SJCRH30 (cell line): ENCODE measurements around the gene ZSCAN21. TPM values are rescaled to one million over a fixed set of nuclear protein-coding genes. Genes with fewer than 3 reads are reported as not detected.
A peak's percentile ranks its signal among the peaks of the same experiment; 100 is the strongest.
"Not testable (repeated sequence)": the region's sequence is repeated elsewhere in the genome, so short reads cannot be mapped to it uniquely, and the experiment has no call there.

Experiments used
- DNase-seq, 2 experiments: peaks; one replicate each; pipeline ENCODE4 v3.0.0-alpha.2; 2015 to 2020
- H3K27ac ChIP-seq: fragments of 250-450 bp; sonication (Bioruptor Pico); 2 replicates; pipeline ENCODE4 v1.5.1; 2020; ENCODE audit warnings: mild to moderate bottlenecking, moderate library complexity
- H3K27me3 ChIP-seq: fragments of 250-450 bp; sonication (Bioruptor Pico); 2 replicates; pipeline ENCODE4 v1.5.1; 2020; ENCODE audit warnings: mild to moderate bottlenecking, moderate library complexity
- H3K36me3 ChIP-seq: fragments of 250-450 bp; sonication (Bioruptor Pico); 2 replicates; pipeline ENCODE4 v1.5.1; 2020; ENCODE audit warnings: mild to moderate bottlenecking, moderate library complexity
- H3K4me1 ChIP-seq: fragments of 250-450 bp; sonication (Bioruptor Pico); 2 replicates; pipeline ENCODE4 v1.5.1; 2020; ENCODE audit warnings: mild to moderate bottlenecking, moderate library complexity
- H3K4me3 ChIP-seq: fragments of 250-450 bp; sonication (Bioruptor Pico); 2 replicates; pipeline ENCODE4 v1.5.1; 2020; ENCODE audit warnings: mild to moderate bottlenecking, moderate library complexity
- H3K9me3 ChIP-seq: fragments of 250-450 bp; sonication (Bioruptor Pico); replicated peaks from 2 replicates; pipeline ENCODE4 v1.5.1; 2020; ENCODE audit warnings: mild to moderate bottlenecking, moderate library complexity
- total RNA-seq: library from RNA; depleted of rRNA; stranded (reverse); fragments of >200 nt; shearing (Covaris generic); gene quantifications from 2 replicates; pipeline ENCODE4 v1.2.3, GENCODE V29; 2014; rRNA removed

The ZSCAN21 gene
- 15.1 and 17.9 TPM in 2 replicates for total RNA-seq

DNA sequence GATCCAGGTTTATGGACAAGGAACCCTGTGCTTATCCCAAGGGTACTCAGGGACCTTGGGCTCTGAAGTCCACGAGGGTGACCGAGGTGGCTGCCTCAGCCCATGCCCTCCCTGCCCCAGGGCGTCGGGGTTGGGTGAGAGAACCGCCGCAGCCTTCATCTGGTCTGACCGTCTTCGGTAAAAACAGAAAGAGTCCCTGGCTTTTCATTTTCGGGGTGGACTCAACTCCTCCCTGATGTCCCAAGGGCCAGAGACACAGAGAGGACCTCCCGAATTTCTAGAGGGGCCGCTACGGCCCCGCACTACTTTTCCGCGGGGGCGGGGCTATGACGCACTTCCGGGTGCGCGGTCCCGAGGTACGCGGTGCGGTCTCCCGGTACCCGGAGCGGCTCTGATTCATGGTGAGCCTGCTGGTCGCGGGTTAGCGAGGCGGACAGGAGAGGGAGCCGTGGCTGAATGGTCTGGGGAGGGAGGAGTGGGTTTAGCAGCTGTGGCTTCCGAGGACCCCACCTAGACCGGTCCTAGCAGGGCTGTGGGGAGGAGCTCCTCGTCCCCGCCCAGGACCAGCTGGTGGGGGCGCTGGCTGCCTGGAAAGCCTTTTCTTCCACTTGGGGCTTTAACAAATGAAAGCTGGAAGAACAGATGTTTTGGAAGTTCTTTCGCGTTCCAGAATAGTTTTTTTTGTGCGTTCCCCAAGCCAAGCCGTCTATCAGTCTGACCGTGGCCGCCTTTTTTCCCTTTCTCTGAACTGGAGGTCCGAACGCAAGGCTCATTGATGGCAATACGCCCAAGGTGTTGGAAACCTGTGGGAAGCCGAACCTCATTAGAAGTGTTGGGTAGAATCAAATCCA is at the start of gene ZSCAN21:
ZSCAN21 (plus strand) TSS at position 334 of the 851 bp plus-strand sequence. CDS start 7,233 bp downstream, outside the sequence.
- no peaks in the 10 kb centered on the region for H3K27me3 ChIP-seq
- H3K9me3 ChIP-seq: no peaks in the 10 kb centered on the region
- peak; percentile 88 to 91 for DNase-seq
- H3K36me3 ChIP-seq: no peaks in the 10 kb centered on the region; the same call in 1 of the 2 replicates
- H3K4me3 ChIP-seq: peak within 1 kb of the TSS; percentile 85
- H3K27ac ChIP-seq: peak within 1 kb of the TSS; percentile 69
- peaks cover 5% of the 10 kb centered on the region; the same call in 1 of the 2 replicates for H3K4me1 ChIP-seq

DNA sequence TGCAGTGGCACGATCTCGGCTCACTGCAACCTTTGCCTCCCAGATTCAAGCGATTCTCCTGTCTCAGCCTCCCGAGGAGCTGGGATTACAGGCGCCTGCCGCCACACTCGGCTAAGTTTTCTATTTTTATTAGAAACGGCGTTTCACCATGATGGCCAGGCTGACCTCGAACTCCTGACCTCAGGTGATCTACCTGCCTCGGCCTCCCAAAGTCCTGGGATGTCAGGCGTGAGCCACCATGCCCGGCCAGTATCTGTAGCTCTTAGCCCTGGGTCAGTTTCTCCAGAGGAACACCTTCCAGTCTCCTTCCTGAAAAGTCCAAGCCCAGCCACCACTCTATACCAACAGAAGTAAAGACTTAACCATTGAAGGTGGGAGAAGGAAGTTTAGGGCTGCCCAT is 49.3 kb upstream of the ZSCAN21 start:
- peaks cover 9% of the 10 kb centered on the region for H3K27me3 ChIP-seq
- no peaks in the 10 kb centered on the region for H3K4me1 ChIP-seq
- no peaks in the 10 kb centered on the region for H3K9me3 ChIP-seq
- no peak for DNase-seq
- no peak overlapping the region for H3K27ac ChIP-seq
- no peaks in the 10 kb centered on the region for H3K36me3 ChIP-seq
- H3K4me3 ChIP-seq: no peak overlapping the region

DNA sequence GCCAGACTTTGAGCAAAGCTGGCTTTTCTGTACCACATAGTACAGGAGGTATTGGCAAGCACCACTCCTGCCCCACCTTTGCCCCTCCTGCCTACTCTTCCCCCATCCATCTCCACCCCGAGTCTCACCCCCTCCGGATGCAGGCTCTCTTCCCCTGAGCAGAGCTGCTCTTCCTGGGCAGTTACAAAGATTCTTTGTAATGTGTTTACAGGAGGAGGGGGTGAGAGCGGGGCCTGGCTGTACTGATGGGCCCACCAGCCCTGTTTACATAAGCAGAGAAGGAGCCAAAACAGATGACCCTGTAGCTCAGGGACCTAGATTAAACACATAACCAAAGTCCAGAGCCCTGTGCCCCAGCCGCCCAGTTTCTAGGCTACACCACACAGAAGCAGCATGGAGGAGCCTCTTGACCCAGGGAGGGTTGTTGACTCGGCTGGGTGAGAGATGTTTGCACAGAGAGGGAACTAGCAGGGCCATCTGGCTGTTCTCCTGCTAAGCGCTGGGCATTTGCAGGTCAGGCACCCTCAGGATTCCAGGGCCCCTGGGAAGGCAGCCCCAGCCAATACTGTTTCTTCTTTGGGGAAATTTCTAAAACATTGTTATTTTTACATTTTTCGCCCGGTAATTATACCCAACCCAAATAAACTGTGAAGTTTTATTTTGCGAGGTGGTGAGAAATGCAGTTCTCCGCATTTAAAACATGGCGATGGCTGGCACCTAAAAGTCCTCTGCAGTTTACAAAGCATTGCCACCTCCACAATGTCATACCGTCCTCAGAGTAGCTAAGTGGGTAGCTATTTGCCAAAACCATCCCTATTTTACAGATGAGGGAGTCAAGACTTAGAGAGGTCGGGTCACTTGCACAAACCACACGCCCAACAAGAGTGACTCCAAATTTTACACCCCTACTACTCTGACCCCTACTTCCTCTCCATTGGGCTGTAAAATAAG is 45.6 kb upstream of the ZSCAN21 start:
- no peaks in the 10 kb centered on the region for H3K36me3 ChIP-seq
- no peaks in the 10 kb centered on the region for H3K27me3 ChIP-seq
- H3K27ac ChIP-seq: no peak overlapping the region
- no peaks in the 10 kb centered on the region for H3K4me1 ChIP-seq
- no peaks in the 10 kb centered on the region for H3K9me3 ChIP-seq
- DNase-seq: peak; percentile 26 to 47
- H3K4me3 ChIP-seq: no peak overlapping the region

DNA sequence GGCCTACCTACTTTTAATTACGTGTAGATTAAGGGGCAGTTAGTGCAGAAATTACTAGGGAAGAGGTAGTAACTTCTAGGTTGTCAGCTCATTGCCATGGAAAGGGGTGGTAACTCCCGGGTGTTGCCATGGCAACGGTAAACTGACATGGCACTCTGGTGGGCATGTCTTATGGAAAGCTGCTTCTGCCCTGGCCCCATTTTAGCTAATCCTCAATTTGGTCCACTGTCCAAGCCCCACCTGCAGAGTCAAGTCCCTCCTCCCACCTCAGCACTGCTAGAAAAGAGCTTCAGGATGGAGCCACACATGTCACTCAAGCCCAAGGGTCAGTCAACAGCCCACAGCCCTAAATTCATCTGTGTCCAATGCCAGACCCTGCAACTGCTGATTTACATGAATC is 41.7 kb upstream of the ZSCAN21 start:
- no peaks in the 10 kb centered on the region for H3K9me3 ChIP-seq
- H3K27ac ChIP-seq: no peak overlapping the region
- no peaks in the 10 kb centered on the region for H3K4me1 ChIP-seq
- no peaks in the 10 kb centered on the region for H3K36me3 ChIP-seq
- H3K27me3 ChIP-seq: no peaks in the 10 kb centered on the region
- no peak overlapping the region for H3K4me3 ChIP-seq
- no peak for DNase-seq

DNA sequence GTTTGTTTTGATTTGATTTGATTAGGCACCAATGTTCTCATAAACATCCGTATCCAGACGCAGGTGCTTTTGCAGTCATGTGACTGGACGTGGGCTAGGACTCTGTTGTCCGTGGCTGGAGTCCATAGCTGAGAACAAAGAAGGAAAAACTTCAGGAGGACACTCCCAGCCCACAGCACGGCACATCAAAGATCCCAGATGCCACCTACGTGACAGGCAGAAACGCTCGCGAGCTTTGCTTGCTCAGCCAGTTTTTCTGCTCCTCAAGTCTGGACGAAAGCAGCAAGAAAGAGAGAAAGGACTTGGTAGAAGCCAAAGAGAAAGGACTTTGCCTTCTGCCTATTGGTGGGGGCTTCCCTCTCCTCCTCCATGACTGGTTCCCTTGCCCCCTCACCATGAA is 41.0 kb upstream of the ZSCAN21 start:
- H3K27ac ChIP-seq: no peak overlapping the region
- H3K27me3 ChIP-seq: no peaks in the 10 kb centered on the region
- no peaks in the 10 kb centered on the region for H3K36me3 ChIP-seq
- no peaks in the 10 kb centered on the region for H3K9me3 ChIP-seq
- no peaks in the 10 kb centered on the region for H3K4me1 ChIP-seq
- no peak overlapping the region for H3K4me3 ChIP-seq
- no peak for DNase-seq

DNA sequence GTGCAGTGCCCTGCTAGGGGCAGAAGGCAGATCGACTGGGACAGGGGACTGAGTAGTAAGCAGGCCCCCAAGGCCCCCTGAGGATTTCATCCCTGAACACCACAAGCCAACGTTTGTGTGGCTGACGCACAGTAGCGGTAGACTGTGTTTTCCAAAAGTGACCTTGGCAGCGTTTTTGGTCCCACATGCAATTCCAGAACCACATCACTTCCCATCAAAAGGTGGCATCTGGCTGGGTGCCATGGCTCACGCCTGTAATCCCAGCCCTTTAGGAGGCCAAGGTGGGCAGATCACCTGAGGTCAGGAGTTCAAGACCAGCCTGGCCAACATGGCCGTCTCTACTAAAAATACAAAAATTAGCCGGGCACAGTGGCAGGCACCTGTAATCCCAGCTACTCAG is 39.6 kb upstream of the ZSCAN21 start:
- H3K4me1 ChIP-seq, H3K27me3 ChIP-seq, H3K36me3 ChIP-seq, H3K9me3 ChIP-seq, DNase-seq, H3K27ac ChIP-seq, H3K4me3 ChIP-seq: not testable (repeated sequence)

DNA sequence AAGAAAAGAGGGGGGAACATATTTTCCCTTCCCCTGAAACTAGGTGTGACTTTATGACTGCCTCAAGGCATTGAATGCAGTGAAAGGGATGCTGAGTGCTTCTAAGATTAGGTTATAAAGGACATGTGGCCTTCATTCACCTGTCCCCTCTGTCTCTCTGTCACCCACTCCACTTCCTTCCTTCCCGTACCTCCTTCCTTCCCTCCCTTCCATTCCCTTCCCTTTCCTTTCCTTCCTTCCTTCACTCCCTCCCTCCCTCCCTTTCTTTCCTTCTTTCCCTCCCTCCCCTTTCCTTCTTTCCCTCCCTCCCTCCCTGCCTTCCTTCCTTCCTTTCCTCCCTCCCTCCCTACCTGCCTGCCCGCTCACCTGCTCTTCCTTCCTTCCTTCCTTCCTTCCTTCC is 38.7 kb upstream of the ZSCAN21 start:
- no peak for DNase-seq
- no peak overlapping the region for H3K27ac ChIP-seq
- 0 out of 2 replicates have a peak, but pooled peaks cover 3% of the 10 kb centered on the region for H3K4me1 ChIP-seq
- H3K9me3 ChIP-seq: no peaks in the 10 kb centered on the region
- no peaks in the 10 kb centered on the region for H3K27me3 ChIP-seq
- no peak overlapping the region for H3K4me3 ChIP-seq
- no peaks in the 10 kb centered on the region for H3K36me3 ChIP-seq

DNA sequence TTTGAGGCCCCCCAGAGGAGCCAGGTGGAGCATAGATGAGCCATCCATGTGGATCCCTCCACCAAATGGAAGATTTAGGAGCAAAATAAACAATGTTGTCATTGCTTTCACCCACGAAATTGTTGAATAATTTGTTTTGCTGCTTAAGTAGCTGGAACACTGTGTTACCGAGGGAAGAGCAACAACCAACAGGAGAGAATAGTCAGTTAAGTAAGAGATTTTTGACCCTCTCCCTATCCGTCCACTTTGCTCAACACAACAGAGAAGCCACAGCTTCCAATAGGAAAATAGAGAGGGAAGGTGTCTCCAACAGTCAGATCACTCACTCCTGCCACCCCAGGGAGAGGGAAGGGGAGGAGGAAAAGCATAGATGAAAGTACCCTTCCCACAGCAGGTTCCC is 38.1 kb upstream of the ZSCAN21 start:
- H3K36me3 ChIP-seq: no peaks in the 10 kb centered on the region
- H3K4me1 ChIP-seq: peaks cover 5% of the 10 kb centered on the region
- no peaks in the 10 kb centered on the region for H3K9me3 ChIP-seq
- no peaks in the 10 kb centered on the region for H3K27me3 ChIP-seq
- no peak overlapping the region for H3K27ac ChIP-seq
- no peak overlapping the region for H3K4me3 ChIP-seq
- no peak for DNase-seq

DNA sequence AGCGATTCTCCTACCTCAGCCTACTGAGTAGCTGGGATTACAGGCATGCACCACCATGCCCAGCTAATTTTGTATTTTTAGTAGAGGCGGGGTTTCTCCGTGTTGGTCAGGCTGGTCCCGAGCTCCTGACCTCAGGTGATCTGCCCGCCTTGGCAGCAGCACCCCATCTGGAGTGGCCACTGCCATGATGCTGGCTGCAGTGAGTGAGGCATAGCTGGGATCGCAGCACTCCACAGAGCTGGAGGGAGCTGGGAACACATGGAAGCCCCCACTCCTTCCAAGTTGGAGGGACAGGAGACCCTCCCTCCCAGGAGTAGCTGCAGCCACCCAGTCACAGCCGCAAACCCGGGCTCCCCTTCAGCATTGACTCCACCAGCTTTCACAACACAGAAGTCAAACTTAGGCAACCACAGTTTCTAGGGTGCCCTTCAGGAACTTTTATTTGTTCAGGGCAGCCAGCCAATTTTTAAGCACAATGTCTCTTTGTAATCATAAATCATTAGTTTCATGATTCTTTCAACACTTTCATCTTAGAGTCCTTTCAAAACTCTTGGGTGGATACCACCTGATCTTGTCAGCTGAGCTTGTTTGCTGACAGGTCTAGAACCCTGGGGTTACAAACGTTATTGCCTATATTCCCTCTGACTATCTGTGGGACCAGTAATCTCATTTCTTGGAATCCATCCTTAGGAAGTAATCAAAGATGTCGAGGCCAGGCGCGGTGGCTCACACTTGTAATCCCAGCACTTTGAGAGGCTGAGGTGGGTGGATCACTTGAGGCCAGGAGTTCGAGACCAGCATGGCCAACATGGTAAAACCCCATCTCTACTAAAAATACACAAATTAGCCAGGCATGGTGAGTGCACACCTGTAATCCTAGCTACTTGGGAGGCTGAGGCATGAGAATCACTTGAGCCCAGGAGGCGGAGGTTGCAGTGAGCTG is 36.9 kb upstream of the ZSCAN21 start:
- not testable (repeated sequence) for H3K4me1 ChIP-seq, H3K9me3 ChIP-seq, DNase-seq, H3K36me3 ChIP-seq, H3K27me3 ChIP-seq, H3K4me3 ChIP-seq, H3K27ac ChIP-seq

DNA sequence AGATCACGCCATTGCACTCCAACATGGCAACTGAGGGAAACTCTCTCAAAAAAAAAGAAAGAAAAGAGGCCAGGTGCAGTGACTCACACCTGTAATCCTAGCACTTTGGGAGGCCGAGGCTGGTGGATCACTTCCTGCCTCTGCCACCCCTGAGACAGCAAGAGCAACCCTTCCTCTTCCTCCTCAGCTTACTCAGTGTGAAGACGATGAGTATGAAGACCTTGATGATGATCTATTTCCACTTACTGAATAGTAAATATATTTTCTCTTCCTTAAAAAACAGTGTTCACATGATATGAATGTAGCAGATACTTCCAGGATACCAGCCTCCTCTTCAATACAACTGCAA is 36.3 kb upstream of the ZSCAN21 start:
- H3K4me3 ChIP-seq: no peak overlapping the region
- H3K27me3 ChIP-seq: no peaks in the 10 kb centered on the region
- H3K4me1 ChIP-seq: peaks cover 9% of the 10 kb centered on the region
- H3K9me3 ChIP-seq: no peaks in the 10 kb centered on the region
- H3K36me3 ChIP-seq: 0 out of 2 replicates have a peak, but pooled peaks cover 3% of the 10 kb centered on the region
- no peak for DNase-seq
- H3K27ac ChIP-seq: no peak overlapping the region

DNA sequence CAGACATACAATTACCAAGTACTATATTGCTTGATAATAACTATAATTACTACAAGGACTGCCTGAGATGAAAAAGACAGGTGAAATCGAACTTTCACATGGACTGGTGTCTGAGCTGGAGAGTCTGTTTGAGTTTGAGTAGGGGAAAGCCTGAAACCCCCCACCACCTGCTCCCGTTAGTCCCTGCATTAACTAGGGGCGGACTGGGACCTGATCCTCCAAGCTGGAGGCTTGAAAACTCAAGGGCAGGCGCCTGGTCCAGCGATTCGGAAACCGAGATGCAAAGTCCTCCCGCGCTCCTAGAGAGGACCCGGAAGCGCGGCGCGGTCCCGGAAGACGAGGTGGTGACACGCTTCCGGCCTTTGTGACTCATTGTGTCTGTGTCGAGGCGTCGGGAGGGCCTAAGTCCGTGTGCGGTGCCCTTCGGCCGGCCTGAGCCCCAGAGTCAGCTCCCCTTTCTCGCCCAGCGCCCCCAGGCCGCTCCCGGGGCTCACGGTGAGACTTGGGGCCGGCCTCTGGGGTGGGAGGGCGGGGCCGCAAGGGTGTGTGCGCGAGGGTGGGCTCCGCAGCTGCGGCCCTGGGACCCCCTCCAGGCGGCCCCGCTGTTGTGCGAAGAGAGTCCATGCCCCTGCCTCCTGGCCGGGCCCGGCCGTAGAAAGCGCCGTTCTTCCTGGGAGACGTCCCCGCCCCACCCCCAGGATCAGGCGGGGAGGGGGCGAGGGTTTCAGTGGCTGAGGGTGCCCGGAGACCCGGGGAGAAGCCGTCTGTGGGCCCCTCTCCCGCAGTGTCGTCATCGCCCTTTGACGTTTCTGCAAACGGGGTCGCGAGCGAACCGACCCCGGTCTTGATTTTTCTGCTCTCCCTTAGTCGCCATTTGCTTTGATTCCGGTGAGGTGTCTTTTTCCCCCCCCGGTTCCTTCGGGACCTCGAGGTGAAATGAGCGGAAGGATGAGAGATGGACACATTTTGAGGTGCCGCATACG is 34.1 kb upstream of the ZSCAN21 start, which contains the start of gene ZKSCAN1:
ZKSCAN1 (plus strand) TSS at position 365 of the 983 bp plus-strand sequence. CDS start 7,911 bp downstream, outside the sequence.
- DNase-seq: peak; percentile 92 to 96
- Histone ChIP-seq H3K27ac (peak within 1 kb of the TSS; percentile 82), H3K9me3 (no peaks in the 10 kb centered on the region), H3K4me1 (peaks cover 9% of the 10 kb centered on the region), H3K4me3 (peak within 1 kb of the TSS; percentile 99), H3K27me3 (no peaks in the 10 kb centered on the region), H3K36me3 (0 out of 2 replicates have a peak, but pooled peaks cover 5% of the 10 kb centered on the region)

DNA sequence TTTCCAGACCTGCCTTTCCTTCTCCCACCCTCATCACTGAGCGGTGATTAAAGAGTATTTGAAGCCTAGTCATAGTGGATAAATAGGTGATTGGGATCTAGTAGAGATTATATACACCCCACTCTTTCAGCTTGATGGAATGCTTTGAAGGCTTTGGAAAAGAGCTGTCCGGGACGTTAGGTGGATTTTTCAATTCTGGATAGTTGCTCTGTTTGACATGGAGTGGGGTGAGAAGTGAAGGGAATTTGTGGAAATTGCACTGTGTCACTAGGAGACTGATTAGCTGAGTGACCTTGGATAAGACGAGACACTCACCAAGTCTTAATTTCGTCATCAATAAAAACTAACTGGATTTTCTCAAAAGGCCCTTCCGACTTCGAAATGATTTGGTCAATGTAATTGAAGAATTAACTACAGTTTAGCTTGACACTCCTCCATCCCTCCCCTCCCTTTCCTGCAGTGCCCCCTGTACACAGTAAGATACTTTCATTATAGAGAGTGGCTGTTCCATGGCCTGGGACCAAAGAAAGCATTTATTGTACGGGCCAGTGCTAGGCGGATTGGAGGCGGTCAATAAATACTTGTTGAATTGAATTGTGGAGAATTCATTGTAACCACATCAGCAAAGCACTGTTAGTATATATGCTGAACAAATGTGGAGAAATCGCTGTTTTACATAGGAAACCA is 33.2 kb upstream of the ZSCAN21 start:
- Histone ChIP-seq H3K4me3 (peak overlapping the region; percentile 99), H3K36me3 (peaks cover 7% of the 10 kb centered on the region), H3K27ac (peak overlapping the region; percentile 82), H3K4me1 (peaks cover 9% of the 10 kb centered on the region), H3K9me3 (no peaks in the 10 kb centered on the region), H3K27me3 (no peaks in the 10 kb centered on the region)
- no peak for DNase-seq

DNA sequence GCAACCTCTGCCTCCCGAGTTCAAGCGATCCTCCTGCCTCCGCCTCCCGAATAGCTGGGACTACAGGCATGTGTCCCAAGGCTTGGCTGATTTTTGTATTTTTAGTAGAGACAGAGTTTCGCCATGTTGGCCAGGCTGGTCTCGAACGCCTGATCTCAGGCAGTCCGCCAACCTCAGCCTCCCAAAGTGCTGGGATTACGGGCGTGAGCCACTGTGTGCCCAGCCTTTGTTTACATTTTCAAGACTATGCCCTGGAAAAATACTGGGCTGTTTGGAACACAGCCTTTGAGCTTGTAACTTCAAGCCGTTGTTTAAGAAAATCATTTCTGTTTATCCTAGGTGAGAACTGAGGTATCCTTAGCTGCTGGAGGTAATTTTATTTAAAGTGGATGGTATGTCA is 32.3 kb upstream of the ZSCAN21 start:
- no peak overlapping the region for H3K27ac ChIP-seq

More for the DNA sequence above, 32.3 kb upstream of the ZSCAN21 start:
- Histone ChIP-seq H3K27me3 (no peaks in the 10 kb centered on the region), H3K4me1 (peaks cover 9% of the 10 kb centered on the region), H3K4me3 (no peak overlapping the region), H3K36me3 (peaks cover 9% of the 10 kb centered on the region), H3K9me3 (no peaks in the 10 kb centered on the region)
- DNase-seq: no peak
